Esophagus muscularis mucosa (tissue), 4 donors: ENCODE measurements around the gene RIMS3. TPM values are rescaled to one million over a fixed set of nuclear protein-coding genes. Genes with fewer than 3 reads are reported as not detected.

ENCODE experiments used
- DNase-seq: peaks from one replicate; pipeline ENCODE4 v3.0.0-alpha.2; 2017; ENCODE audit errors: extremely low spot score
- H3K27ac ChIP-seq, 4 donors: fragments of 200-600 bp; sonication (generic); replicated peaks in 1 of 4; 1 replicate in 3 of 4; 2 replicates in 1 of 4; pipeline ENCODE4 v1.5.1; 2016 to 2019; ENCODE audit warnings: mild to moderate bottlenecking in 1 of 4
- H3K27me3 ChIP-seq, 4 donors: fragments of 200-600 bp; sonication (generic); one replicate each; pipeline versions ENCODE4 v1.5.1 to v1.6.0; 2016 to 2019
- H3K36me3 ChIP-seq, 4 donors: fragments of 200-600 bp; sonication (generic); one replicate each; pipeline ENCODE4 v1.5.1; 2016 to 2019
- H3K4me1 ChIP-seq, 4 donors: fragments of 200-600 bp; sonication (generic); one replicate each; pipeline ENCODE4 v1.5.1; 2016 to 2019
- H3K4me3 ChIP-seq, 4 donors: fragments of 200-600 bp; sonication (generic); 1 replicate in 2 of 4; 2 replicates in 2 of 4; pipeline ENCODE4 v1.5.1; 2016 to 2019; ENCODE audit warnings: mild to moderate bottlenecking in 4 of 4, moderate library complexity in 1 of 4
- H3K9me3 ChIP-seq, 4 donors: fragments of 200-600 bp; sonication (generic); 1 replicate in 3 of 4; 2 replicates in 1 of 4; pipeline ENCODE4 v1.5.1; 2016 to 2019
- CTCF ChIP-seq, 3 experiments: fragments of 200-600 bp in 2 of 3; fragments of 450-650 bp in 1 of 3; sonication (generic) in 2 of 3; IDR thresholded peaks; one replicate each; pipeline ENCODE4 v1.5.1; 2017 to 2019; ENCODE audit warnings: antibody characterized with exemption in 3 of 3, mild to moderate bottlenecking in 2 of 3, moderate library complexity in 1 of 3
- EP300 ChIP-seq: sonication (generic); formaldehyde crosslinking; IDR thresholded peaks from one replicate; pipeline ENCODE4 v1.6.1; 2017; ENCODE audit warnings: antibody characterized with exemption
- POLR2A ChIP-seq: fragments of 450-650 bp; IDR thresholded peaks from one replicate; pipeline ENCODE4 v1.6.1; 2017; ENCODE audit warnings: antibody characterized with exemption, moderate library complexity, mild to moderate bottlenecking, low read depth
- POLR2AphosphoS5 ChIP-seq, 2 donors: sonication (generic); formaldehyde crosslinking; IDR thresholded peaks; one replicate each; pipeline ENCODE4 v1.6.1; 2017; ENCODE audit warnings: antibody characterized with exemption in 2 of 2
- WGBS: methylation state at CpG from one replicate; pipeline ENCODE4 v1.1.5; 2018; 5-methylcytosine and 5-hydroxymethylcytosine counted together
- intact Hi-C: fragments of 100-400 bp; cut with DNase I; formaldehyde crosslinking; loops from one replicate; pipeline ENCODE4 v1.15.1; 2023
- total RNA-seq, 4 donors: library from RNA; depleted of rRNA; stranded (reverse); fragments of >200 nt; gene quantifications; one replicate each; pipeline versions ENCODE4 v1.1.0 to v1.2.1, GENCODE V29; 2016

The RIMS3 gene
- total RNA-seq, 4 donors from 2014 or later, result 5.4 to 15.7 (median 9.2) TPM

- 93% methylated on average over 6 of the region's 6 CpGs for WGBS
- no peaks in the 10 kb centered on the region for H3K27me3 ChIP-seq
- intact Hi-C loops, result no loop called here
- H3K4me3 ChIP-seq, result no peak overlapping the region
- no peaks in the 10 kb centered on the region for H3K9me3 ChIP-seq
- TF ChIP-seq EP300, result no peak
- TF ChIP-seq POLR2A, result no peak
- TF ChIP-seq CTCF (IDR thresholded peaks at IDR 0.05), result no peak
- no peak for TF ChIP-seq POLR2AphosphoS5 (IDR thresholded peaks at IDR 0.05)
- no peak overlapping the region for H3K27ac ChIP-seq
- DNase-seq, result no peak
- peaks cover 0 to 21% (median 12%) of the 10 kb centered on the region in 4 donors for H3K36me3 ChIP-seq
- H3K4me1 ChIP-seq, result peaks cover 3 to 22% (median 18%) of the 10 kb centered on the region in 4 donors
Measured at GRCh38 chr1:40687661-40688060, 22.2 kb upstream of the RIMS3 start.

- Histone ChIP-seq H3K9me3 (no peaks in the 10 kb centered on the region), H3K27me3 (no peaks in the 10 kb centered on the region), H3K36me3 (peaks cover 0 to 21% (median 12%) of the 10 kb centered on the region in 4 donors), H3K4me1 (peaks cover 0 to 17% (median 13%) of the 10 kb centered on the region in 4 donors), H3K27ac (no peak overlapping the region), H3K4me3 (no peak overlapping the region)
- 89% methylated on average over 7 of the region's 7 CpGs for WGBS
- TF ChIP-seq CTCF (IDR thresholded peaks at IDR 0.05) (no peak), POLR2AphosphoS5 (IDR thresholded peaks at IDR 0.05) (no peak), POLR2A (no peak), EP300 (no peak)
- intact Hi-C loops, result no loop called here
- DNase-seq, result no peak
Measured at GRCh38 chr1:40687059-40687458, 21.6 kb upstream of the RIMS3 start.

- Histone ChIP-seq H3K27ac (no peak overlapping the region), H3K4me1 (peaks cover 0 to 4% (median 1%) of the 10 kb centered on the region in 4 donors), H3K27me3 (no peaks in the 10 kb centered on the region), H3K9me3 (no peaks in the 10 kb centered on the region), H3K36me3 (peaks cover 0 to 21% (median 12%) of the 10 kb centered on the region in 4 donors), H3K4me3 (no peak overlapping the region)
- intact Hi-C loops, result loop anchor here (2.0 kb wide), 1 partner anchor 14 kb away; no protein-coding TSS in a partner anchor
- WGBS, result 88% methylated on average over 3 of the region's 3 CpGs
- TF ChIP-seq POLR2AphosphoS5 (IDR thresholded peaks at IDR 0.05) (no peak), CTCF (IDR thresholded peaks at IDR 0.05) (no peak), EP300 (no peak)
- no peak for DNase-seq
Measured at GRCh38 chr1:40684669-40685068, 19.2 kb upstream of the RIMS3 start.

- Histone ChIP-seq H3K4me3 (no peak overlapping the region), H3K27me3 (no peaks in the 10 kb centered on the region), H3K27ac (no peak overlapping the region), H3K36me3 (no peaks in the 10 kb centered on the region), H3K9me3 (no peaks in the 10 kb centered on the region), H3K4me1 (peaks cover 0 to 7% (median 3%) of the 10 kb centered on the region in 4 donors)
- WGBS, result 95% methylated on average over 2 of the region's 2 CpGs
- TF ChIP-seq EP300 (no peak), POLR2A (no peak), POLR2AphosphoS5 (IDR thresholded peaks at IDR 0.05) (no peak), CTCF (IDR thresholded peaks at IDR 0.05) (no peak)
- no peak for DNase-seq
- intact Hi-C loops, result no loop called here
Measured at GRCh38 chr1:40679165-40679953, 13.9 kb upstream of the RIMS3 start.
